A549 (cell line): ENCODE data around the gene SLC35D1. TPM values are rescaled to one million over a fixed set of nuclear protein-coding genes. Genes with fewer than 3 reads are reported as not detected.

Experiments used
- ATAC-seq, 2 experiments: fragments of 200-7000 bp in 1 of 2; fragments of >200 bp in 1 of 2; cut with Nextera tagmentation in 1 of 2; cut with Tn5 transposase in 1 of 2; 3 replicates each; pipeline versions ENCODE4 v1.8.0 to v1.9.1; 2018 to 2020; ENCODE audit warnings: mild to moderate bottlenecking in 1 of 2, moderate library complexity in 1 of 2
- CTCF ChIA-PET: fragments of 300-600 bp; sonication (Branson Sonifier 250); formaldehyde crosslinking; extraction: SDS; loops from one replicate; lab custom pipeline; 2021; ENCODE audit warnings: antibody characterized with exemption, inconsistent platforms; lab: Yijun Ruan, JAX
- POLR2A ChIA-PET: fragments of 350-600 bp; formaldehyde crosslinking; extraction: SDS; loops from one replicate; lab custom pipeline; 2021; ENCODE audit warnings: antibody characterized with exemption, inconsistent platforms; lab: Yijun Ruan, JAX
- DNase-seq, 2 experiments: peaks; one replicate each; pipeline versions ENCODE4 v3.0.0 to v3.0.0-alpha.2; 2011 to 2016; ENCODE audit warnings: low read depth in 1 of 2, low spot score in 1 of 2
- FAIRE-seq: peaks from 2 replicates; lab custom pipeline; 2011; peaks lifted over from hg19 to GRCh38; lab: Jason Lieb, UNC
- H3K27ac ChIP-seq, 2 experiments: fragments of >200 bp; sonication (Bioruptor Twin); formaldehyde crosslinking; 3 replicates each; pipeline ENCODE4 v1.5.1; 2016 to 2017
- H3K4me1 ChIP-seq: fragments of >200 bp; sonication (Bioruptor Twin); formaldehyde crosslinking; 3 replicates; pipeline ENCODE4 v1.6.1; 2016
- H3K4me2 ChIP-seq: fragments of >200 bp; sonication (Bioruptor Twin); formaldehyde crosslinking; 3 replicates; pipeline ENCODE4 v1.6.1; 2016
- H3K4me3 ChIP-seq: fragments of >200 bp; sonication (Bioruptor Twin); formaldehyde crosslinking; 3 replicates; pipeline ENCODE4 v1.5.1; 2016
- H3K9me3 ChIP-seq: fragments of >200 bp; sonication (Bioruptor Twin); formaldehyde crosslinking; 3 replicates; pipeline ENCODE4 v1.6.1; 2016
- BHLHE40 ChIP-seq: IDR thresholded peaks from 2 replicates; pipeline ENCODE4 v1.6.1; 2012; ENCODE audit warnings: low read depth, low read length, inconsistent platforms
- CBX2 ChIP-seq: fragments of 200-600 bp; sonication (generic); IDR thresholded peaks from 2 replicates; pipeline ENCODE4 v1.6.1; 2016; ENCODE audit warnings: low read depth, mild to moderate bottlenecking, borderline replicate concordance
- CBX8 ChIP-seq: fragments of 200-600 bp; sonication (generic); IDR thresholded peaks from 2 replicates; pipeline ENCODE4 v1.6.1; 2016
- CHD4 ChIP-seq: fragments of 200-600 bp; sonication (generic); IDR thresholded peaks from 2 replicates; pipeline ENCODE4 v1.6.1; 2016; ENCODE audit warnings: antibody characterized with exemption, mild to moderate bottlenecking, borderline replicate concordance
- CTCF ChIP-seq: fragments of >200 bp; sonication (Bioruptor Twin); formaldehyde crosslinking; IDR thresholded peaks from 3 replicates; pipeline ENCODE4 v1.5.1; 2016
- FOSB ChIP-seq: fragments of 250-450 bp; sonication (Bioruptor Pico); IDR thresholded peaks from 2 replicates; pipeline ENCODE4 v1.5.0; 2020; ENCODE audit warnings: mild to moderate bottlenecking, moderate library complexity
- FOSL2 ChIP-seq, 2 experiments: fragments of 450-650 bp in 1 of 2; fragments of >200 bp in 1 of 2; sonication (Bioruptor Twin) in 1 of 2; formaldehyde crosslinking; IDR thresholded peaks; 2 replicates each; pipeline versions ENCODE4 v1.5.0 to v1.6.1; 2016 to 2020; ENCODE audit warnings: mild to moderate bottlenecking in 1 of 2, moderate library complexity in 1 of 2
- FOXS1 ChIP-seq: fragments of 250-450 bp; sonication (Bioruptor Pico); IDR thresholded peaks from 2 replicates; pipeline ENCODE4 v1.5.0; 2020; ENCODE audit warnings: mild to moderate bottlenecking, moderate library complexity
- GATA3 ChIP-seq: IDR thresholded peaks from 2 replicates; pipeline ENCODE4 v1.6.1; 2012; ENCODE audit warnings: borderline replicate concordance
- HEYL ChIP-seq: fragments of 250-450 bp; sonication (Bioruptor Pico); IDR thresholded peaks from 2 replicates; pipeline ENCODE4 v1.8.0; 2021; ENCODE audit warnings: mild to moderate bottlenecking, moderate library complexity
- HMGXB4 ChIP-seq: fragments of 250-450 bp; sonication (Bioruptor Pico); IDR thresholded peaks from 2 replicates; pipeline ENCODE4 v1.5.0; 2021; ENCODE audit warnings: mild to moderate bottlenecking, moderate library complexity, borderline replicate concordance
- JUN ChIP-seq, 2 experiments: fragments of >200 bp; sonication (Bioruptor Twin); formaldehyde crosslinking; IDR thresholded peaks; 2 replicates in 1 of 2; 3 replicates in 1 of 2; pipeline ENCODE4 v1.6.1; 2016 to 2017
- KDM1A ChIP-seq: fragments of 200-600 bp; sonication (generic); IDR thresholded peaks from 2 replicates; pipeline ENCODE4 v1.6.1; 2016; ENCODE audit warnings: low read depth, mild to moderate bottlenecking
- KDM5A ChIP-seq: fragments of 200-600 bp; sonication (generic); IDR thresholded peaks from 2 replicates; pipeline ENCODE4 v1.6.1; 2016; ENCODE audit warnings: antibody characterized with exemption, mild to moderate bottlenecking
- MAFK ChIP-seq: fragments of 450-650 bp; IDR thresholded peaks from 2 replicates; pipeline ENCODE4 v1.6.1; 2014; ENCODE audit not compliant: partially characterized antibody
- NR3C1 ChIP-seq: fragments of >200 bp; sonication (Bioruptor Twin); formaldehyde crosslinking; IDR thresholded peaks from 3 replicates; pipeline ENCODE4 v1.6.1; 2017
- PHF8 ChIP-seq: fragments of 200-600 bp; sonication (generic); IDR thresholded peaks from 2 replicates; pipeline ENCODE4 v1.6.1; 2016; ENCODE audit warnings: low read depth, mild to moderate bottlenecking, antibody characterized with exemption, moderate library complexity, borderline replicate concordance
- POLR2A ChIP-seq: IDR thresholded peaks from 2 replicates; pipeline ENCODE4 v1.6.1; 2012; ENCODE audit warnings: mild to moderate bottlenecking, low read length
- RAD21 ChIP-seq, 2 experiments: fragments of >200 bp in 1 of 2; sonication (Bioruptor Twin) in 1 of 2; formaldehyde crosslinking in 1 of 2; IDR thresholded peaks in 1 of 2; conservative IDR thresholded peaks in 1 of 2; 2 replicates in 1 of 2; 3 replicates in 1 of 2; pipeline ENCODE4 v1.6.1; 2012 to 2018; ENCODE audit warnings: inconsistent platforms in 1 of 2
- RCOR1 ChIP-seq: fragments of 150-350 bp; IDR thresholded peaks from 2 replicates; pipeline ENCODE4 v1.6.1; 2014; ENCODE audit warnings: antibody characterized with exemption, low read length, low read depth
- TFCP2L1 ChIP-seq: fragments of 250-450 bp; sonication (Bioruptor Pico); IDR thresholded peaks from 2 replicates; pipeline ENCODE4 v1.5.0; 2021; ENCODE audit warnings: mild to moderate bottlenecking
- ZNF302 ChIP-seq: fragments of 250-450 bp; sonication (Bioruptor Pico); IDR thresholded peaks from 2 replicates; pipeline ENCODE4 v1.9.0; 2021; ENCODE audit warnings: inconsistent platforms, mild to moderate bottlenecking, moderate library complexity
- WGBS: methylation state at CpG from one replicate; pipeline ENCODE4 v1.1.6; 2017; ENCODE audit errors: missing lambda C conversion rate; 5-methylcytosine and 5-hydroxymethylcytosine counted together
- polyA plus RNA-seq, 4 experiments: library from polyadenylated mRNA; depleted of rRNA in 3 of 4; stranded (reverse); fragments of >200 nt; fragmentation: RNase III in 1 of 4; extraction: RNeasy Plus Mini Kit Qiagen cat#74134 plus additional on column Dnase treatment in 1 of 4; gene quantifications; 2 replicates in 3 of 4; 3 replicates in 1 of 4; pipeline ENCODE4 v1.2.3, GENCODE V29; 2011 to 2017
- TF ChIP-seq, protein P1 (sequence below): IDR thresholded peaks from 2 replicates; pipeline ENCODE4 v1.6.1; 2012
- TF ChIP-seq, protein P2 (sequence below): IDR thresholded peaks from 2 replicates; pipeline ENCODE4 v1.6.1; 2012
- TF ChIP-seq, protein P3 (sequence below): fragments of >200 bp; sonication (Bioruptor Twin); formaldehyde crosslinking; IDR thresholded peaks from 2 replicates; pipeline ENCODE4 v1.6.1; 2016

SLC35D1 gene
- polyA plus RNA-seq, 2 of the 4 experiments (the other 2 are of a cell fraction): 5.2 to 12.9 TPM

- CTCF ChIA-PET: no interaction called here
- H3K4me2 ChIP-seq: no peak overlapping the region
- FAIRE-seq: no peak
Observed at GRCh38 chr1:67062412-67062811, 8.5 kb upstream of the SLC35D1 start.

GRCh38 chr1:67061266-67061665 lies 7.3 kb upstream of the SLC35D1 start:
- H3K4me1 ChIP-seq: peaks cover 19% of the 10 kb centered on the region
- H3K4me3 ChIP-seq: no peak overlapping the region
- ChIA-PET POLR2A (no interaction called here), CTCF (interaction anchor here (1.9 kb wide), 1 partner anchor 88 kb away, joined by 6 read pairs; no protein-coding TSS in a partner anchor)
- H3K4me2 ChIP-seq: peak overlapping the region; percentile 32
- no peaks in the 10 kb centered on the region for H3K9me3 ChIP-seq
- no peak for DNase-seq
- peak overlapping the region in 1 of 2 experiments; percentile 46; a peak in 2 of 6 replicates for H3K27ac ChIP-seq
- TF ChIP-seq, protein P1, sequence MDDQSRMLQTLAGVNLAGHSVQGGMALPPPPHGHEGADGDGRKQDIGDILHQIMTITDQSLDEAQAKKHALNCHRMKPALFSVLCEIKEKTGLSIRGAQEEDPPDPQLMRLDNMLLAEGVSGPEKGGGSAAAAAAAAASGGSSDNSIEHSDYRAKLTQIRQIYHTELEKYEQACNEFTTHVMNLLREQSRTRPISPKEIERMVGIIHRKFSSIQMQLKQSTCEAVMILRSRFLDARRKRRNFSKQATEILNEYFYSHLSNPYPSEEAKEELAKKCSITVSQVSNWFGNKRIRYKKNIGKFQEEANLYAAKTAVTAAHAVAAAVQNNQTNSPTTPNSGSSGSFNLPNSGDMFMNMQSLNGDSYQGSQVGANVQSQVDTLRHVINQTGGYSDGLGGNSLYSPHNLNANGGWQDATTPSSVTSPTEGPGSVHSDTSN: no peak
- TF ChIP-seq, protein P2, sequence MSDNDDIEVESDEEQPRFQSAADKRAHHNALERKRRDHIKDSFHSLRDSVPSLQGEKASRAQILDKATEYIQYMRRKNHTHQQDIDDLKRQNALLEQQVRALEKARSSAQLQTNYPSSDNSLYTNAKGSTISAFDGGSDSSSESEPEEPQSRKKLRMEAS: no peak
- TF ChIP-seq ZNF302 (CRISPR knock-in tag): no peak
- TF ChIP-seq HEYL (CRISPR knock-in tag): no peak
- TF ChIP-seq CHD4: no peak
- TF ChIP-seq RCOR1: no peak
- no peak for TF ChIP-seq POLR2A
- TF ChIP-seq TFCP2L1 (CRISPR knock-in tag): no peak
- FAIRE-seq: no peak
- WGBS: 91% methylated on average over 2 of the region's 2 CpGs
- no peak for ATAC-seq

More at GRCh38 chr1:67062412-67062811, 8.5 kb upstream of the SLC35D1 start:
- ATAC-seq (no peak), DNase-seq (no peak)
- Histone ChIP-seq H3K9me3 (no peaks in the 10 kb centered on the region; the same call in 2 of the 3 replicates), H3K27ac (no peak overlapping the region), H3K4me1 (peaks cover 19% of the 10 kb centered on the region), H3K4me3 (no peak overlapping the region)
- WGBS: 67% methylated on average over 1 of the region's 1 CpG
- no peak for TF ChIP-seq RAD21 (conservative IDR thresholded peaks at IDR 0.05 in 1 of 2, IDR thresholded peaks at IDR 0.05 in 1 of 2)
- TF ChIP-seq FOXS1 (CRISPR knock-in tag): no peak
- TF ChIP-seq KDM1A: no peak
- no peak for TF ChIP-seq POLR2A
- TF ChIP-seq NR3C1: no peak
- TF ChIP-seq CTCF: no peak
- no peak for TF ChIP-seq FOSB
- no peak for TF ChIP-seq MAFK
- TF ChIP-seq, protein P2: no peak
- TF ChIP-seq BHLHE40: no peak
- TF ChIP-seq FOSL2 (IDR thresholded peaks at IDR 0.05): no peak
- TF ChIP-seq FOSL2 (CRISPR knock-in tag; IDR thresholded peaks at IDR 0.05): no peak
- no peak for TF ChIP-seq KDM5A
- TF ChIP-seq PHF8: no peak
- no peak for TF ChIP-seq GATA3
- no peak for TF ChIP-seq JUN (IDR thresholded peaks at IDR 0.05)
- no peak for TF ChIP-seq HMGXB4
- TF ChIP-seq, protein P3, sequence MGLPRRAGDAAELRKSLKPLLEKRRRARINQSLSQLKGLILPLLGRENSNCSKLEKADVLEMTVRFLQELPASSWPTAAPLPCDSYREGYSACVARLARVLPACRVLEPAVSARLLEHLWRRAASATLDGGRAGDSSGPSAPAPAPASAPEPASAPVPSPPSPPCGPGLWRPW: no peak
- no peak for TF ChIP-seq CBX8
- no peak for TF ChIP-seq CBX2
- POLR2A ChIA-PET: no interaction called here
